GM10248 (cell line): ENCODE results near the gene ZSWIM5.
"Not testable (repeated sequence)": the region's sequence is repeated elsewhere in the genome, so short reads cannot be mapped to it uniquely, and the experiment has no call there.

Source experiments
- CTCF ChIA-PET: fragments of 300-600 bp; sonication (Branson Sonifier 250); formaldehyde crosslinking; extraction: SDS; loops from one replicate; lab custom pipeline; 2021; ENCODE audit warnings: antibody characterized with exemption; lab: Yijun Ruan, JAX
- POLR2A ChIA-PET: fragments of 350-650 bp; sonication (Branson Sonifier 250); formaldehyde crosslinking; extraction: SDS; loops from one replicate; lab custom pipeline; 2020; ENCODE audit warnings: antibody characterized with exemption; lab: Yijun Ruan, JAX
- DNase-seq: peaks from one replicate; pipeline ENCODE4 v3.0.0; 2012; ENCODE audit errors: extremely low spot score
- TF ChIP-seq, protein P1 (sequence below): IDR thresholded peaks from 2 replicates; pipeline ENCODE4 v1.5.1; 2012; ENCODE audit warnings: mild to moderate bottlenecking, low read depth; ENCODE audit errors: extremely low read depth, missing control alignments, control extremely low read depth

The ZSWIM5 gene

DNA sequence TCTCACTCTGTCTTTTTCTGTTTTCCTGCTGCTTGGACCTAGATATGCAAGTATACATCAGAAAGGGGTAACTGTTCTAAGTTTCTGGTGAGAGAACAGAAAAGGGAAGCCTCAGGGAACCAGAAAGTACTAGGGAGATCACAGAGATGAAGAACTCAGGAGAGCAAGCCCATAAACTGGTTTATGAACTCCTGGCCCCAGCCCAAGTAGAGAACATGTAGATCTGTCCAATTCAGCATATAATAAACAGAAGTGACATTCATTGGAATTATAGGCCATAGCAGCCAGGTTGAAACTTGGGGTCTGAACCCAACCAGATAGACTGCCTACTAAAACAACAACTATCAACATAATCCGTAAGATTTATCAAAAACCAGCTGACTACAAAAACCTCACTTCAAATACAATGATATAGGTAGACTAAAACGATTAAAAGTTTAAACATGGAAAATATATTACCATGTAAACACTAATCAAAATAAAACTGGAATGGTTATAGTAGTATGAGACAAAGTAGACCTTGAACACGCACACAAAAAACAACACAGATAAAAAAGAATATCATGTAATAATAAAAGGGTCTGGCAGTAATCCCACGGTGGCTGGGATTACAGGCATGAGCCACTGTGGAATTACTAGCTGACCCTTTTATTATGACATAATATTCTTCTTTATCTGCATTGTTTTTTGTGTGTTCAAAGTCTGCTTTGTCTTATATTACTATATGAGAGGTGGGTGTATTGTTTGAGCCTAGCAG is 65.0 kb downstream of the ZSWIM5 start:
- ChIA-PET POLR2A (no interaction called here), CTCF (no interaction called here)
- TF ChIP-seq, protein P1, sequence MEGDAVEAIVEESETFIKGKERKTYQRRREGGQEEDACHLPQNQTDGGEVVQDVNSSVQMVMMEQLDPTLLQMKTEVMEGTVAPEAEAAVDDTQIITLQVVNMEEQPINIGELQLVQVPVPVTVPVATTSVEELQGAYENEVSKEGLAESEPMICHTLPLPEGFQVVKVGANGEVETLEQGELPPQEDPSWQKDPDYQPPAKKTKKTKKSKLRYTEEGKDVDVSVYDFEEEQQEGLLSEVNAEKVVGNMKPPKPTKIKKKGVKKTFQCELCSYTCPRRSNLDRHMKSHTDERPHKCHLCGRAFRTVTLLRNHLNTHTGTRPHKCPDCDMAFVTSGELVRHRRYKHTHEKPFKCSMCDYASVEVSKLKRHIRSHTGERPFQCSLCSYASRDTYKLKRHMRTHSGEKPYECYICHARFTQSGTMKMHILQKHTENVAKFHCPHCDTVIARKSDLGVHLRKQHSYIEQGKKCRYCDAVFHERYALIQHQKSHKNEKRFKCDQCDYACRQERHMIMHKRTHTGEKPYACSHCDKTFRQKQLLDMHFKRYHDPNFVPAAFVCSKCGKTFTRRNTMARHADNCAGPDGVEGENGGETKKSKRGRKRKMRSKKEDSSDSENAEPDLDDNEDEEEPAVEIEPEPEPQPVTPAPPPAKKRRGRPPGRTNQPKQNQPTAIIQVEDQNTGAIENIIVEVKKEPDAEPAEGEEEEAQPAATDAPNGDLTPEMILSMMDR = no peak
- no peak for DNase-seq

DNA sequence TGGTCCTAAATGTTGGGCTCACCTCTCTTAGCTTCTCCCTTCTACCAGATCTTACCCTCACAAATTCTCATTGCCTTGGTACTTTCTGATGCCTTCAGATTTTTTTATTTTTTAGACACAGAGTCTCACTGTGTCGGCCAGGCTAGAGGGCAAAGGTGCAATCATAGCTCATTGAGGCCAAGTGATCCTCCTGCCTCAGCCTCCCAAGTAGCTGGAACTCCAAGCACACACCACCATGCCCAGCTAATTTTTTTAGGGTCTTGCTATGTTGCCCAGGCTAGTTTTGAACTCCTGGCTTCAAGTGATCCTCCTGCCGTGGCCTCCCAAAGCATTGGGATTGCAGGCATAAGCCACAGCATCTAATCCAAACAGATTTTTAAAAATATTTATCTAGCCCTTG is 69.4 kb downstream of the ZSWIM5 start:
- ChIA-PET CTCF (interaction anchor here (1.8 kb wide), 1 partner anchor 12 kb away, joined by 5 read pairs; no protein-coding TSS in a partner anchor), POLR2A (no interaction called here)
- no peak for DNase-seq
- TF ChIP-seq, protein P1 = no peak

DNA sequence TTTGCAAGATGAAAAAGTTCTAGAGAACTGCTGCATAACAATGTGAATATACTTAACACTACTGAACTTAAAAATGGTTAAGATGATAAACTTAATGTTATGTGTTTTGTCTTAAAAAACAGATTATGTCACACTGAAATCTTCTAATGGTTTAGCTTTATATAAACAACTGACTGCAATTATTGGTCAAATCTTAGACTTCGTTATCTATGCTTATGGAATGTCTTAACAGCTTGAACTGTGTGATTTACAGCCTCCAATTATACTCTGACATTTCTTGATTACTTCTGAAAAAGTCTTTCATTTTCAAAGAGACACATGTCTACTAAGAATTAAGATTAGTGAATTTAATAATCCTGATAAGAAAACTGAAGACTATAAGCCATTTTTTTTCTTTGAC is 71.1 kb downstream of the ZSWIM5 start:
- CTCF ChIA-PET = no interaction called here
- POLR2A ChIA-PET = no interaction called here
- TF ChIP-seq, protein P1 = no peak
- DNase-seq = no peak

DNA sequence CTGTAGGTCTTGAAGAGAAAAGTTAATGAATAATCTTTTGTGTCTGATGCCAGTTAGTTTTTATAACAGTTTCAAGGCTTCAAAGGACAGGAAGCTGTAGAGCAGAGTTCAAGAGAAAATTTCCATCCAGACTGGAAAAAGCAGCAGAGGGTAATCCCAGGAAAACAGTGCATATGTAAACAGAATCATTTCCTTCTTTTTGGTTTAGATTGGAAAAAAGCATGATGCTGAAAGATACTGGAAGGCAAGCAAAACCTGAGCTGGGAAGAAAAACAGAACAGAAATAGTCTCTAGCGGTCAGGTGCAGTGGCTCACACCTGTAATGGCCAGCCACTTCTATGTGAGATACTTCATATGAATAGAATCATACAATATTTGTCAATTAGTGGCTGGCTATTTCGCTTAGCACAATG is 71.9 kb downstream of the ZSWIM5 start:
- no peak for DNase-seq
- ChIA-PET POLR2A (no interaction called here), CTCF (no interaction called here)
- TF ChIP-seq, protein P1 = no peak

DNA sequence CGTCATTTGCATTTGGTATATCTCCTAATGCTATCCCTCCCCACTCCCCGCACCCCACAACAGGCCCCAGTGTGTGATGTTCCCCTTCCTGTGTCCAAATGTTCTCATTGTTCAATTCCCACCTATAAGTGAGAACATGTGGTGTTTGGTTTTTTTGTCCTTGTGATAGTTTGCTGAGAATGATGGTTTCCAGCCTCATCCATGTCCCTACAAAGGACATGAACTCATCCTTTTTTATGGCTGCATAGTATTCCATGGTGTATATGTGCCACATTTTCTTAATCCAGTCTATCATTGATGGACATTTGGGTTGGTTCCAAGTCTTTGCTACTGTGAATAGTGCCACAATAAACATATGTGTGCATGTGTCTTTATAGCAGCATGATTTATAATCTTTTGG is 73.7 kb downstream of the ZSWIM5 start:
- DNase-seq, CTCF ChIA-PET, POLR2A ChIA-PET: not testable (repeated sequence)

DNA sequence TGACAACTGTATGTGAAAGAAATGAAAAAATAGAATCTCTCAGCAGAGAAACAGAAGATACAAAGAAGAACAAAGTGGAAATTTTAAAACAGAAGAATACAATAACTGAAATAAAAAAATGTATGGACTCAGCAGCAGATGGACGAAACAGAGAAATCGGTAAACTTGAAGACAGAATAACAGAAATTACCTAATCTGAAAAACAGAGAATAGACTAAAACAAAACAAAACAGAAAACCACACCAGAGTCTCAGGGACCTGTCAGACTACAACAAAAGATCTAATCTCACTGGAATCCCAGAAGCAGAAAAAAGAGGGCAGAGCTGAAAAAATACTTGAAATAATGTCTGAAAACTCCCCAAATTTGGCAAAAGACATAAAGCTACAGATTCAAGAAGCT is 83.0 kb downstream of the ZSWIM5 start:
- no peak for DNase-seq
- ChIA-PET POLR2A (no interaction called here), CTCF (no interaction called here)
- TF ChIP-seq, protein P1 = no peak

DNA sequence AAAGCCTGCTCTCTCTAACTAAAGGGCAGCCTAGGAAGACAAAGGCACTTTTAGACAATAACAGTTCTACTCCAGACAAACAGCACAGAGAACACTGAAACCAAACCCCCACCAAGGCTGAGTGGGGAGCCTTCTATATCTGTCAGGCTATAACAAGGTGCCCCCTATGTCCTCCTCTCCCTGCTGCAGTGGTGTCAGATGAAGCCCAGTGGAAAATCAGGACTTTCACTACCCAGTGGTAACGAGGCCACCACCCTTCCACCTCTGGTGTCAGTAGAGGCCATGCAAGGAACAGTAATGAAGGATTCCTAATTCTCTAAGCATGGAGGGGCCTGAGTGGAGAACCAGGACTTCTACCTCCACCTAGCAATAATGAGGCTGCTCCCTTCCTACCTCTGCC is 83.7 kb downstream of the ZSWIM5 start:
- ChIA-PET CTCF (no interaction called here), POLR2A (no interaction called here)
- TF ChIP-seq, protein P1 = no peak
- DNase-seq = no peak
